B cell (primary cell): ENCODE results near the gene KDM5C. TPM values are rescaled to one million over a fixed set of nuclear protein-coding genes. Genes with fewer than 3 reads are reported as not detected.

Experiments used
- ATAC-seq: fragments of 200-7000 bp; cut with Tn5 transposase; one replicate; pipeline ENCODE4 v1.10.0; 2021; ENCODE audit warnings: low read depth, mild to moderate bottlenecking, moderate number of reproducible peaks, moderate library complexity
- CTCF ChIA-PET: fragments of 350-600 bp; sonication (Branson Sonifier 250); formaldehyde crosslinking; loops from one replicate; lab custom pipeline; 2021; ENCODE audit warnings: antibody characterized with exemption, inconsistent platforms; lab: Charles Lee
- POLR2A ChIA-PET: fragments of 350-600 bp; sonication (Branson Sonifier 250); formaldehyde crosslinking; loops from one replicate; lab custom pipeline; 2021; ENCODE audit warnings: antibody characterized with exemption; lab: Charles Lee
- DNase-seq: peaks from one replicate; pipeline ENCODE4 v3.0.0; 2013
- H2AFZ ChIP-seq: 2 replicates; pipeline ENCODE4 v1.6.1; 2012; ENCODE audit warnings: mild to moderate bottlenecking, low read depth, low read length; ENCODE audit not compliant: insufficient read depth, poor library complexity, severe bottlenecking
- H3K27ac ChIP-seq, 2 donors: 1 replicate in 1 of 2; 2 replicates in 1 of 2; pipeline ENCODE4 v1.5.1; 2012 to 2013; ENCODE audit warnings: low read length in 2 of 2, mild to moderate bottlenecking in 2 of 2, moderate library complexity in 1 of 2
- H3K27me3 ChIP-seq, 4 experiments: fragments of 200-600 bp in 1 of 4; sonication (generic) in 1 of 4; replicated peaks in 1 of 4; 1 replicate in 2 of 4; 2 replicates in 2 of 4; pipeline versions ENCODE4 v1.6.1 to v1.7.0; 2013 to 2016; ENCODE audit warnings: low read length in 3 of 4, mild to moderate bottlenecking in 2 of 4, mixed read lengths in 1 of 4, moderate library complexity in 1 of 4; ENCODE audit not compliant: insufficient read depth in 4 of 4, control insufficient read depth in 3 of 4; ENCODE audit errors: control extremely low read depth in 1 of 4
- H3K36me3 ChIP-seq, 2 experiments: replicated peaks in 1 of 2; 1 replicate in 1 of 2; 2 replicates in 1 of 2; pipeline versions ENCODE4 v1.6.1 to v1.7.1; 2013; ENCODE audit warnings: low read length in 1 of 2; ENCODE audit not compliant: insufficient read depth in 2 of 2, control insufficient read depth in 1 of 2; ENCODE audit errors: control extremely low read depth in 1 of 2, extremely low read depth in 1 of 2
- H3K4me1 ChIP-seq, 2 donors: fragments of 200-600 bp in 1 of 2; sonication (generic) in 1 of 2; 1 replicate in 1 of 2; 2 replicates in 1 of 2; pipeline versions ENCODE4 v1.5.1 to v1.6.1; 2013 to 2017; ENCODE audit warnings: low read length in 2 of 2; ENCODE audit not compliant: control insufficient read depth in 2 of 2, insufficient read depth in 2 of 2
- H3K4me2 ChIP-seq: replicated peaks from 2 replicates; pipeline ENCODE3; 2012; ENCODE audit warnings: mild to moderate bottlenecking, low read depth, low read length; ENCODE audit not compliant: poor library complexity, severe bottlenecking
- H3K4me3 ChIP-seq, 5 experiments: fragments of 200-600 bp in 1 of 5; sonication (generic) in 1 of 5; 1 replicate in 3 of 5; 2 replicates in 2 of 5; pipeline versions ENCODE4 v1.5.1 to v1.7.0; 2011 to 2016; ENCODE audit warnings: low read length in 4 of 5, mild to moderate bottlenecking in 4 of 5, low read depth in 2 of 5, control low read depth in 1 of 5, moderate library complexity in 1 of 5; ENCODE audit not compliant: insufficient read depth in 1 of 5; ENCODE audit errors: control extremely low read depth in 1 of 5, extremely low read depth in 1 of 5
- H3K79me2 ChIP-seq: fragments of 200-600 bp; sonication (generic); one replicate; pipeline ENCODE4 v1.6.0; 2016; ENCODE audit warnings: low read length; ENCODE audit not compliant: control insufficient read depth, insufficient read depth
- H3K9ac ChIP-seq: fragments of 200-600 bp; sonication (generic); 2 replicates; pipeline ENCODE4 v1.6.1; 2017; ENCODE audit warnings: mild to moderate bottlenecking, low read length, moderate library complexity
- H3K9me3 ChIP-seq, 3 donors: one replicate each; pipeline versions ENCODE4 v1.6.1 to v1.7.1; 2013; ENCODE audit warnings: low read length in 2 of 3; ENCODE audit not compliant: control insufficient read depth in 2 of 3, insufficient read depth in 1 of 3; ENCODE audit errors: control extremely low read depth in 1 of 3
- H4K20me1 ChIP-seq: 2 replicates; pipeline ENCODE4 v1.6.0; 2012; ENCODE audit warnings: mild to moderate bottlenecking, low read length; ENCODE audit not compliant: insufficient read depth, control insufficient read depth, poor library complexity, severe bottlenecking
- H3K27ac Mint-ChIP-seq: one replicate; pipeline ENCODE4 v1.8.0; 2021; ENCODE audit warnings: mixed read lengths
- H3K27me3 Mint-ChIP-seq: one replicate; pipeline ENCODE4 v1.8.0; 2021; ENCODE audit warnings: mixed read lengths
- H3K4me1 Mint-ChIP-seq: one replicate; pipeline ENCODE4 v1.8.0; 2021; ENCODE audit warnings: mixed read lengths
- H3K4me3 Mint-ChIP-seq: one replicate; pipeline ENCODE4 v1.8.0; 2021; ENCODE audit warnings: mixed read lengths
- H3K9me3 Mint-ChIP-seq: one replicate; pipeline ENCODE4 v1.8.0; 2022; ENCODE audit warnings: mixed read lengths; ENCODE audit not compliant: insufficient read depth
- CTCF ChIP-seq: fragments of 200-600 bp; IDR thresholded peaks from one replicate; pipeline ENCODE4 v1.8.0; 2022; ENCODE audit warnings: antibody characterized with exemption, mild to moderate bottlenecking
- EZH2 ChIP-seq: IDR thresholded peaks from 2 replicates; pipeline ENCODE4 v1.6.1; 2012; ENCODE audit warnings: borderline replicate concordance, low read depth, mild to moderate bottlenecking, moderate library complexity, low read length; ENCODE audit not compliant: insufficient read depth, poor library complexity, severe bottlenecking
- WGBS: methylation state at CpG from one replicate; pipeline ENCODE4 v1.1.5; 2013; ENCODE audit warnings: missing lambda C conversion rate; ENCODE audit not compliant: insufficient coverage; 5-methylcytosine and 5-hydroxymethylcytosine counted together
- intact Hi-C: fragments of 100-400 bp; cut with micrococcal nuclease; formaldehyde crosslinking; loops from one replicate; pipeline ENCODE4 v1.10.0; 2022
- polyA minus RNA-seq: library from RNA; depleted of rRNA, polyadenylated mRNA; stranded (reverse); fragments of >200 nt; gene quantifications from 2 replicates; pipeline ENCODE4 v1.2.3, GENCODE V29; 2012
- polyA plus RNA-seq: library from polyadenylated mRNA; depleted of rRNA; stranded (reverse); fragments of >200 nt; gene quantifications from 2 replicates; pipeline ENCODE4 v1.2.3, GENCODE V29; 2012
- total RNA-seq, 2 donors: library from RNA; stranded (reverse); fragments of 120-200 nt in 1 of 2; gene quantifications; 1 replicate in 1 of 2; 2 replicates in 1 of 2; pipeline versions ENCODE4 v1.2.3 to v1.2.4, GENCODE V29; 2013 to 2022

Gene KDM5C
- total RNA-seq (138 and 157 TPM in 2 replicates), polyA plus RNA-seq (116 and 129 TPM in 2 replicates), polyA minus RNA-seq (221 and 246 TPM in 2 replicates)
- 50.5 TPM for total RNA-seq (2013)

DNA sequence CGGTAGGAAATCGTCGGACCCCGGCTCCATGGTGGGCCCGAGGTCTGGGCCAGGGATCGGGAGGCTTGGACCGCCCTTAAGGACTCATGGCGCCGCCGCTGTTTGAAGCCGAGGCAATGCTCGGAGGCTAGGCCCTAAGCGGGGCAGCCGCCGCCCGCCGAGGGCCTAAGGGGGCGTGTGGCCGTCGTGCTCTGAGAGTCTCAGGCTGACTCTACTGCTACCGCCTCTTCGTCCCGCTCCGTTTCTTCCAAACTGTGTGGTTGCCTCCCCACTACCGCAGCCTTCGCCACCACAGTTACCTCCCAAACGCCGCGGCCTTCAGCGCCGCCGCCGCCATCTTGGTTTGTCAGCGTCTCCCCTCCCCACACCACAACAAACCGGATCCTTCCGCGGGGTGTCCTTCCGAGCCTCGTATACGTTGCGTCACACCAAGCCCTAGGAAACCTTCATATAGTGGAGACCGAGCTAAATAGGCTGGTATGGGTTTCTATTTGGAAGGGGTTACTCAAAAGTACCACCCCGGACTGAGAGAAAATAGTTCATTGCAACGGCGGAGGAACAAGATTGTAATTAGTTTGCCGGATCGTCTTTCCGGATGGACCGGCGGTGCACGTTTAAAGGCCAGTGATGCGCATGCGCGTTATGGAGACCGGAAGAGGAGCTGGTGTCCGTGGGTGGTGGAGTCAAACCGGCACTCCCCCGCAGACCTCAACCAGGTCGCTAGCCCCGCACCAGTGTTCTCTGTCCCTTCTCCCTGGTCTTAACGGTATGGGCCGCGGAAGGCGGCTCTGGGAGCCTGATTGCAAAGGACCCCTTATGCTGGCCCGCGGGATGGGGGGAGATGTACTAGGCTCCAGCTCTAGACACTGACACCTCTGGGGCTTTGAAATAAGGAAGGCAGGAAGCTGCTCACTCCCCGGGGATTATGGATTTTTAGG lies at the start of gene KDM5C:
KDM5C (minus strand) TSS at position 348 of the 938 bp plus-strand sequence; CDS start at position 30, 318 bp downstream.
- ATAC-seq (peak; percentile 88), DNase-seq (peak; percentile 93)
- TF ChIP-seq EZH2 = no peak
- TF ChIP-seq CTCF = no peak
- POLR2A ChIA-PET = interaction anchor here (0.6 to 1.9 kb wide), 3 partner anchors 143 to 461 kb away, joined by 3 to 6 read pairs (median 5); partner anchors contain the start of genes HUWE1 and TSPYL2
- peak within 1 kb of the TSS; percentile 65 to 100 (median 96) for H3K4me3 ChIP-seq
- peak within 1 kb of the TSS; percentile 86 to 97 for H3K27ac ChIP-seq
- H3K79me2 ChIP-seq = peaks cover 57% of the 10 kb centered on the region
- H3K4me3 Mint-ChIP-seq = peak within 1 kb of the TSS; percentile 96
- peaks cover 39% of the 10 kb centered on the region for H4K20me1 ChIP-seq
- intact Hi-C loops = loop anchor here (5.0 to 10.0 kb wide), 3 partner anchors 150 to 228 kb away; partner anchors contain the start of gene HSD17B10
- peak within 1 kb of the TSS; percentile 87 for H3K4me2 ChIP-seq
- under 1% methylated on average over 35 of the region's 67 CpGs for WGBS
- no peaks in the 10 kb centered on the region for H3K27me3 ChIP-seq
- peak within 1 kb of the TSS; percentile 97 for H2AFZ ChIP-seq
- CTCF ChIA-PET = interaction anchor here (0.9 to 1.2 kb wide), 2 partner anchors 137 to 143 kb away, joined by 3 to 4 read pairs; partner anchors contain the start of gene TSPYL2
- peaks cover 31 to 34% of the 10 kb centered on the region in 2 donors for H3K4me1 ChIP-seq
- H3K27ac Mint-ChIP-seq = peak within 1 kb of the TSS; percentile 98
- no peaks in the 10 kb centered on the region for H3K9me3 ChIP-seq
- H3K9ac ChIP-seq = peak within 1 kb of the TSS; percentile 100
- H3K36me3 ChIP-seq = peaks cover 0 to 10% of the 10 kb centered on the region in 2 experiments
- H3K4me1 Mint-ChIP-seq = peaks cover 32% of the 10 kb centered on the region
- no peaks in the 10 kb centered on the region for H3K9me3 Mint-ChIP-seq
- H3K27me3 Mint-ChIP-seq = no peaks in the 10 kb centered on the region
